Epithelial cell of proximal tubule (primary cell): ENCODE data around the gene PSMD6. TPM values are rescaled to one million over a fixed set of nuclear protein-coding genes. Genes with fewer than 3 reads are reported as not detected.

ENCODE experiments used
- DNase-seq: peaks from one replicate; pipeline ENCODE4 v3.0.0-alpha.2; 2011; ENCODE audit warnings: low read depth
- H3K4me3 ChIP-seq: 2 replicates; pipeline ENCODE4 v1.5.1; 2011; ENCODE audit warnings: low read depth, mild to moderate bottlenecking, low read length
- total RNA-seq: library from RNA; depleted of rRNA; stranded (reverse); fragments of >200 nt; gene quantifications from 2 replicates; pipeline ENCODE4 v1.2.3, GENCODE V29; 2015
- TF ChIP-seq, protein P1 (sequence below): conservative IDR thresholded peaks from 2 replicates; pipeline ENCODE4 v1.5.1; 2012; ENCODE audit warnings: low read depth, mild to moderate bottlenecking, low read length

PSMD6 gene
- total RNA-seq, 1 donor from 2014 or later = 92.1 TPM

DNA sequence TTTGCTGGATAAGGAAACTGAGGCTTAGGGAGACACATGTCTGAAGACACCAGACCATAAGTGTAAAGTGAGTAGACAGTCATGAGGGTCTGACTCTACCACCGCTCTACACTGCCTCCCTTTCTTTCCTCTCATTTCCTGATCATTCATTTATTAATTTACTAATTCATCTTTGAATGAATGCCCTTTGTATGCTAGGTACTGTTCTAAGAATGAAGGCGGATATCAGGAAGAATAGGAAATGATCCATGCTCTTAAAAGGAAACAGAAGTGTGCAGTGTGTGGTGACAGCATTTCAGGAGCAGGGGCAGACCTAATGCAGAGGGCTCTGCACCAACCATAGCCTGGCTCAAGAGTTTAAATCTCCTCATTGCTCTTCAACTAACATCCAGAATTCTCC is 31.8 kb upstream of the PSMD6 start:
- no peak overlapping the region for H3K4me3 ChIP-seq
- TF ChIP-seq, protein P1, sequence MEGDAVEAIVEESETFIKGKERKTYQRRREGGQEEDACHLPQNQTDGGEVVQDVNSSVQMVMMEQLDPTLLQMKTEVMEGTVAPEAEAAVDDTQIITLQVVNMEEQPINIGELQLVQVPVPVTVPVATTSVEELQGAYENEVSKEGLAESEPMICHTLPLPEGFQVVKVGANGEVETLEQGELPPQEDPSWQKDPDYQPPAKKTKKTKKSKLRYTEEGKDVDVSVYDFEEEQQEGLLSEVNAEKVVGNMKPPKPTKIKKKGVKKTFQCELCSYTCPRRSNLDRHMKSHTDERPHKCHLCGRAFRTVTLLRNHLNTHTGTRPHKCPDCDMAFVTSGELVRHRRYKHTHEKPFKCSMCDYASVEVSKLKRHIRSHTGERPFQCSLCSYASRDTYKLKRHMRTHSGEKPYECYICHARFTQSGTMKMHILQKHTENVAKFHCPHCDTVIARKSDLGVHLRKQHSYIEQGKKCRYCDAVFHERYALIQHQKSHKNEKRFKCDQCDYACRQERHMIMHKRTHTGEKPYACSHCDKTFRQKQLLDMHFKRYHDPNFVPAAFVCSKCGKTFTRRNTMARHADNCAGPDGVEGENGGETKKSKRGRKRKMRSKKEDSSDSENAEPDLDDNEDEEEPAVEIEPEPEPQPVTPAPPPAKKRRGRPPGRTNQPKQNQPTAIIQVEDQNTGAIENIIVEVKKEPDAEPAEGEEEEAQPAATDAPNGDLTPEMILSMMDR = no peak
- no peak for DNase-seq

DNA sequence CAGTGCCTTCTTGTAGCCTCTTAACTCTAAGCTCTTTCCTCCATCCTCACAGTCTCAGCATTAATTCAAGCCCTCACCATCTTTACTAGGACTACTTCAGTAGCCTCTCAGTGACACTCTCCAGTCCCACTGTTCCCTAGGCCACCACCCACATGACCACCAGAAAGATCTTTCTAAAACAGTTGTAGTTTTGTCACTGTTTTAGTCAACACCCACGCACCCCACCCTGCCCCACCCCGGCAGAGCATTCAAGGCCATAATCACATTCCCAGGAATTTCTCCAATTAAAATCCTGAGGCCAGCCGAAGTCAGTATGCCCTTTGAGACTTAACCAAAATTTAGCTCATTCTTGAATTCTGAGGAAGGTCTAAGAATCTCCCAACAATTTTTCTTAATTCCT is 31.2 kb upstream of the PSMD6 start:
- no peak overlapping the region for H3K4me3 ChIP-seq
- TF ChIP-seq, protein P1 = no peak
- DNase-seq = no peak

DNA sequence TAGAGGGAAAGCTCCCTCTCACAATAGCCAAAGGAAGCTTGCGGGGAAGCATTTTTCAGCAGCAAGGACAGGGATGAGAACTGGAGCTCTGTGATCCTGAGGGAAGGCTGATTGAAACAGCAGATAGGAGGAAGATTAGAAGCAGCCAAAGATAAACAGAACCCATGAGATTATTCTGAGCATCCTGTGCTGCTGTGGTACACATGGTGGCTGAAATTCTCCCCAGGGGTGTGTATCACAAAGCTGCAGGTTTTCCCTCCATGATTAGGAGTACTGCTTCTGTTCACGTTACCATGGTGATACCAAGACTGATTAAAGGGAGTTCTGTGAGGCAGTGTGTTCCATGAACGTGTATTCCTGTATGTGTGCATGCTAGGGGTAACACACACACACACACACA is 30.3 kb upstream of the PSMD6 start:
- no peak for DNase-seq
- TF ChIP-seq, protein P1 = no peak
- no peak overlapping the region for H3K4me3 ChIP-seq

DNA sequence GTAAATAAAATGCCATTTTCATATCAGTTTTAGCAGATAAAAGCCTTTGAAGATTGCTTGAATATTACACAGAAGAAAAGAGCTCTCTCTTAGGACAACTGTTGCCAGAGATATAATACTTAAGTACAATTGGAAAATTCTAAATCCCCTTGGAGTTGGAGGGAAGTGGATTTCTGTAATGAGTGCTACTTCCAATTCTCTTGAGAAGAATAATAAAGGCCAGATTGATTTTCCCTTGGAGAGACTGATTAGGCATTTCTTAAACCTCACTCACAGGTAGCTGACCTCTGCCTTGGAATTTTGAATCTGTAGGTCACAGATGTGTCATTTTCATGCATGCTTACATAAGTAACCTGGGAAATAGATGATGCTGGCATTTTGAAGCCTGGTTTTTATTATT is 29.8 kb upstream of the PSMD6 start:
- H3K4me3 ChIP-seq = no peak overlapping the region
- TF ChIP-seq, protein P1 = no peak
- no peak for DNase-seq

DNA sequence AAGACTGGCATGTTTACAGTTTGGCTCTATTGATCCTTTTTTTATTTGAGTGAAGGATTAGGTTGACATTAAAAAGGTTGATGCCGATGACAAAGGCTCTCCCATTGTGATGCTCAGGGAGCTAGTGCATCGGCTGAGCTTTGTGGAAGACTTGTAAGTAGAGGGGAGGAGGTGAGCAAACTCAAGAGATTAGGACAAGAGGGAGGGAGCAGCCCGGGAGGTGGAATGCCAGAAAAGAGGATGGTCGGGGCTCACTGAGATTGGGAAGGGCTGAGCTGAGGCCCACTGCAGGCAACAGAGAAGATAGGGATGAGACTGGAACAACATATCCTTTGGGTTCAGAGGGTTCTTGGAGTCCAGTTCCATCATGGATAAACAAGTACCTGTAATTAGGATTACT is 26.5 kb upstream of the PSMD6 start:
- TF ChIP-seq, protein P1 = no peak
- DNase-seq = no peak
- no peak overlapping the region for H3K4me3 ChIP-seq

DNA sequence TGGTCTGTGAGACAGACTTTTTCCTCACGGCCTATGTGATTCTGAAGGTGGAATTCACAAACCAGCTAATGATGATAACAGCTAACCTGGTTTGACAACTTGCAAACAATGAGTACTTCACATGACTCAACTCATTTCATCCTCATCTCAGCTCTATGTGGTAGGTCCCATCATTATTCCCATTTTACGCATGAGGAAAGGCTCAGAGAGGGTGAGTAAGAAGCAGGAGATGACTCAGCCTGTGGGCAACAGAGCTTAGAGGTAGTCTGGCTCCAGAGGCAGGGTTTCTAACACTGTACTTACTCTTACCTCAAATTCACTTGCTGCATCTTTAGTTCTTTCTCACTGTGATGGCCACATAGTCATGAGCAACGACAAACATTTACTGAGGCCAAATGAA is 25.8 kb upstream of the PSMD6 start:
- DNase-seq = peak; percentile 59
- no peak overlapping the region for H3K4me3 ChIP-seq
- TF ChIP-seq, protein P1 = no peak

DNA sequence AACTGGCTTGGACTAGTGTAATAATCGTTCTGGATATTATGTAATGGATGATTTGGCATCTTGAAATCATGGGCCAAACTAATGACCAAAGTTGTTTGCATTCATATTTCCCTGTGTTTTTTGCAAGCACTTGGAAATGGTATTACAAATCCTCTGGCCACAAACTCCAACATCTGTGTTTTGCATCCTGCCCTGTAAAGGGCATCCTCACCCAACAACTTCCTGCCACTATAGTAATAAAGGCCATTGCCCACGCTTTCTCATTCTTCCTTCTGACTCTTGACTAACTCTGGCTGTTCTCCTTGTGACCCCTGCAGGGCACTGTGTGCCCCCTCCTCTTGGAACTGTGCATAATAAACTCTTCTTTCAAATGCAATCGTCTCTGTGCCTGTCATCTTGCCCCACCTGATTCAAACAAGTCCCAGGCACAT is 25.4 kb upstream of the PSMD6 start:
- no peak for DNase-seq
- TF ChIP-seq, protein P1 = no peak
- no peak overlapping the region for H3K4me3 ChIP-seq
